C4-2B (cell line): ENCODE measurements around the gene TRMT61B.

Experiments used
- H3K27ac ChIP-seq: fragments of 450-650 bp; 2 replicates; pipeline ENCODE4 v1.5.1; 2017
- CTCF ChIP-seq: fragments of 450-650 bp; conservative IDR thresholded peaks from 2 replicates; pipeline ENCODE4 v1.5.1; 2017; ENCODE audit warnings: mild to moderate bottlenecking
- ZFX ChIP-seq: fragments of 450-650 bp; IDR thresholded peaks from 2 replicates; pipeline ENCODE4 v1.6.1; 2017

TRMT61B gene

DNA sequence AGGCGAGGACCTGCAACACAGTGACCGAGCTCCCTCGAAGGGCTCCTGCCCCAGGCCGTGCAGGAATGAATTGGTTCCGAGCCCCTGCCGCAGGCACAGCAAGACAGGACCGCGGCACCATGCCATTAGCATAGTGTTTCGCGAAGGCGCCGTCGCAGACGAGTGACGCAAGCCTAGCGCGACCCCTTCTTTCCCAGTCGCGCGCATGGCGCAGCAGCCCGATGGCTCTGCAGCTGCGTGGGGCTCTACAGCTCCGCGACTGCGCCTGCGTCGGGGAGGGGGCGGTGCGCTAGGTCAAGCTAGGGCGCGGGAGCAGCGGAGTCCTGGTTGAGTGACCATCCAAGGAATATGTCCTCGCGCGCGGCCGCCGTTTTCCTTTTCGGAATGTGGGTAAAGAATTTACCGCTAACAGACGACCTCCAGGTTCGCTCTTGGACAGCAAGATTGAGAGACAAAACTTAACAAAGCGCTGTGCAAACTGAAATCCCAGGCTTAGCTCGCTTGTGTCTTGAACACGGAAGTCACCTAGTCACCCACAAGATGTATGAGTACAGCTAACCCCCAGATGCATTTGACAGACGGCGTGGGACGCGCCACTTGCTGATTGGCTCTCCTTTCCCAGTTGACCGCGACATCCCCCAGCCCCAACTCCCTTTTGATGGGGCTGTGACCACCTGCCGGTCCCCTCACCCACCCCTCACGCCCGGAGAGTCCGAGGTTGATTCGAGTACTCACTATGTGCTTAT lies at the start of gene TRMT61B:
Gene TRMT61B, minus strand, starts transcription at position 164 of the 746 bp plus-strand sequence. Its CDS starts 32 bp downstream, at position 132.
- H3K27ac ChIP-seq = peak within 1 kb of the TSS; percentile 78
- no peak for TF ChIP-seq CTCF
- TF ChIP-seq ZFX = peak; percentile 21; the same call in 1 of the 2 replicates

- no peak for TF ChIP-seq ZFX
- TF ChIP-seq CTCF = no peak
- H3K27ac ChIP-seq = no peak overlapping the region
These were observed 45.8 kb upstream of the TRMT61B start for GRCh38 chr2:28915939-28916338.

DNA sequence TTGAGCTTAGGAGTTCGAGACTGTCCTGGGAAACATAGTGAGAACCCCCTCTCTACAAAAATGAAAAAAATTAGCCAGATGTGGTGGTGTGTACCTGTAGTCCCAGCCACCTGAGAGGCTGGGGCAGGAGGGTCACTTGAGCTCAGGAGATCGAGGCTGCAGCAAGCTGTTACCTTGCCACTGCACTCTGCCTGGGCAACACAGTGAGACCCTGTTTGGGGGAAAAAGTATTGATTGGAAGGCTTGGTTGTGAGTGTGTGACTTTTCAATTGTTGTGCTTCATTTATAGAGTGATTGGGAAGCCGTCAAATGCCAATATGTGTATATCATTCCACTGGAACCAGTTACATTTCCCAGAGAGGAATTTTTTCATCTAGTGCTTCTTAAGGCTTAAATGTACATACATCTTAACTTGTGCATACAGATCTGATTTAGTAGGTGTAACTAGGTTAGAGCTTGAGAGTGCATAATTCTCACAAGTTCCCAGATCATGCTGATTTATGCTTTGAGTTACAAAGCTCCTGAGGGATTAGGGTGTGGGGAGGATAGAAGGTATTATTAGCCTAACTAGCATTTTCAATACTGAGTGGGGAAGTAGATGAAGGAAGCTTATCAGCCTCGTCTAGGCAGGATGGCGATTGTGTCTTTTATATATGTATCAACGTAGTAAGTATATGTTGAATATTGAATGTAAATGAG lies 39.7 kb upstream of the TRMT61B start:
- TF ChIP-seq CTCF (no peak), ZFX (no peak)

GRCh38 chr2:28908172-28908571 lies 38.1 kb upstream of the TRMT61B start:
- no peak overlapping the region for H3K27ac ChIP-seq
- TF ChIP-seq CTCF (no peak), ZFX (no peak)

More for the DNA sequence above, 39.7 kb upstream of the TRMT61B start:
- H3K27ac ChIP-seq = no peak overlapping the region

DNA sequence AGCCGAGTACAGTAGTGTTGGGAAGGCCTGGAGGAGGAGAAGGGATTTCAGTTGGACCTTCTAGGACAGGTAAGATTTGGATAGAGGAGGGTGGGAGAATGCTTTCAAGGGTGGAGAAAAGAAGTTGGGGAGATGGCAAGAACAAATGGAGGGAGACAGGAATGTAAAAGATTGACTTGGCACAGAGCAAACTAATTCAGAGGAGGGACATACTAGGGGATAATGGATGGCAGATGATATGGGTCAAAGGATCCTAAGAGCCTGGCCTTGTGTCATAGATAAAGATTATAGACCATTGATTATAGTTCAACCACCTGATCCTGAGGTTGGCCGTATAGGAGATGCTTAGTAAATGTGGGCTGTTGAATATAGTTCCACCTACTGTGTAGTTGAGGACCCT lies 36.7 kb upstream of the TRMT61B start:
- H3K27ac ChIP-seq = no peak overlapping the region
- TF ChIP-seq CTCF = no peak
- no peak for TF ChIP-seq ZFX

DNA sequence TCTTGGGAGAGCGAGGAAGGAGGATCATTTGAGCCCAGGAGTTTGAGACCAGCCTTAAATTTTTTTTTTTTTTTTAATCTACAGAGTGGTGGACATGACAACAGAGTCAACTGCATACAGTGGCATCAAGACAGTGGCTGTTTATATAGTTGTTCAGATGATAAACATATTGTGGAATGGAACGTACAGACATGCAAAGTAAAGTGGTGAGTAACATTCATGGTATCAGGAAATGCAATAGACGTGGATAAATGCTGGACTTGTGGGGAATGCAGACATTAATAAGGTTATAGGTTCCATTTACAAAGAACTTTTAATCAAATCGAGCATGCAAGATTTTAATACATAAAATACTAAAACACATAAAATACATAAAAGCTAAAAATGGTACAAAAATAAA lies 36.3 kb upstream of the TRMT61B start:
- H3K27ac ChIP-seq = no peak overlapping the region
- TF ChIP-seq CTCF (no peak), ZFX (no peak)

GRCh38 chr2:28905533-28905932 lies 35.4 kb upstream of the TRMT61B start:
- TF ChIP-seq CTCF (no peak), ZFX (no peak)
- no peak overlapping the region for H3K27ac ChIP-seq
